NCI-H2171 (cell line): ENCODE results near the gene CD300E.
"Not testable (repeated sequence)": the region's sequence is repeated elsewhere in the genome, so short reads cannot be mapped to it uniquely, and the experiment has no call there.

Experiments
- DNase-seq: peaks from one replicate; lab custom pipeline; 2025; lab: John Stamatoyannopoulos, UW

CD300E gene

GRCh38 chr17:74623693-74624093 is at the start of gene CD300E:
TSS of gene CD300E (minus strand) at chr17:74623738. CDS start at chr17:74623621, 117 bp downstream.
- DNase-seq = no peak

GRCh38 chr17:74671031-74671771 is 47.7 kb upstream of the CD300E start:
- no peak for DNase-seq

GRCh38 chr17:74670329-74670728 is 46.8 kb upstream of the CD300E start:
- no peak for DNase-seq

- DNase-seq = no peak
These were observed 40.0 kb upstream of the CD300E start for GRCh38 chr17:74663561-74663960.

GRCh38 chr17:74659889-74660288 is 36.4 kb upstream of the CD300E start:
- DNase-seq = no peak

GRCh38 chr17:74658620-74659019 is 35.1 kb upstream of the CD300E start:
- no peak for DNase-seq

- DNase-seq = no peak
These were observed 31.2 kb upstream of the CD300E start for GRCh38 chr17:74654742-74655141.

GRCh38 chr17:74652020-74652419 is 28.5 kb upstream of the CD300E start:
- no peak for DNase-seq

- DNase-seq = no peak
These were observed 26.4 kb upstream of the CD300E start for GRCh38 chr17:74649909-74650308.

GRCh38 chr17:74647871-74648672 is 24.5 kb upstream of the CD300E start:
- DNase-seq = no peak

- no peak for DNase-seq
These were observed 22.7 kb upstream of the CD300E start for GRCh38 chr17:74646231-74646630.

- no peak for DNase-seq
These were observed 21.5 kb upstream of the CD300E start for GRCh38 chr17:74645010-74645409.

GRCh38 chr17:74644419-74644818 is 20.9 kb upstream of the CD300E start:
- no peak for DNase-seq

- DNase-seq = no peak
These were observed 20.3 kb upstream of the CD300E start for GRCh38 chr17:74643826-74644225.

- DNase-seq = no peak
These were observed 19.5 kb upstream of the CD300E start for GRCh38 chr17:74642995-74643394.

- DNase-seq = no peak
These were observed 19.0 kb upstream of the CD300E start for GRCh38 chr17:74642556-74642955.

- no peak for DNase-seq
These were observed 18.4 kb upstream of the CD300E start for GRCh38 chr17:74641958-74642298.

- no peak for DNase-seq
These were observed 17.9 kb upstream of the CD300E start for GRCh38 chr17:74641224-74641957.

GRCh38 chr17:74639704-74640151 is 16.2 kb upstream of the CD300E start:
- DNase-seq = no peak

GRCh38 chr17:74637926-74638325 is 14.4 kb upstream of the CD300E start:
- no peak for DNase-seq

GRCh38 chr17:74637265-74637664 is 13.7 kb upstream of the CD300E start:
- no peak for DNase-seq

- not testable (repeated sequence) for DNase-seq
These were observed 13.1 kb upstream of the CD300E start for GRCh38 chr17:74636541-74637085.
